Activated CD8-positive, alpha-beta memory T cell treated with anti-CD3 and anti-CD28 coated beads for 36 hours (primary cell): ENCODE results near the gene MYO6. TPM values are rescaled to one million over a fixed set of nuclear protein-coding genes. Genes with fewer than 3 reads are reported as not detected.

Source experiments
- CTCF ChIA-PET: fragments of 350-600 bp; sonication (Branson Sonifier 250); formaldehyde crosslinking; loops from one replicate; lab custom pipeline; 2021; ENCODE audit warnings: antibody characterized with exemption; lab: Charles Lee
- POLR2A ChIA-PET: fragments of 350-600 bp; sonication (Branson Sonifier 250); formaldehyde crosslinking; loops from one replicate; lab custom pipeline; 2021; ENCODE audit warnings: antibody characterized with exemption; lab: Charles Lee
- total RNA-seq, 2 experiments: library from RNA; stranded (reverse); gene quantifications; one replicate each; pipeline ENCODE4 v1.2.3, GENCODE V29; 2021

The MYO6 gene
- total RNA-seq, 2 experiments from 2014 or later: 4.9 to 5.8 TPM

DNA sequence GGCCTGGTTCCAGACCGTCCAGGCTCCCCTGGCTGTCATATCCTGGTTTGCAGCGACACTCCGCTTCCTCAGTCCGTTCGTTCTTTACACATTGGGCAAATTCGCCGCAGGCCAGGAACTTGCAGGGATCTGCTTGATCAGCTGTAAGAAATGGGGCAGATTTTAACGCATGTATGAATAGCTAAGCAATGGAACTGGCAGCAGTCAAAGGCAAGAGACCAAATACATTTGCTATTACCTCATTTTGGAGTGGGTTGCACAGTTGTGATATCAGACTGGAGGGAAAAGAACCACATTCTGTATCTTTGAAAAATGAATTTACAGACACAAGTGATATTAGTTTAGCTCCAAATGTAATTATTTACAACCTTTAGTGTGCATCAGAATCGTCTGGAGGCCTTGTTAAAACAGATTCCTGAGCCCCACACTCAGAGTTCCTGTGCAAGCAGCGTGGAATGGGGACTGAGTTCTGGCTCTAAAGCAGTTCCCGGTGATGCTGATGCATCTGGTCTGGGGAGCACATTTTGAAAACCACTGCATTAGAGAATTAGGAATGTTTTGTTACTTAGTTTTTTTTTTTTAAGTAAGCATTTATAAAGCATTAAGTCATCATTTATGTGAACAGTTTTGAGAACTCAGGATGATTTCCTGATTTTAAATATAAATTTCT, 182.1 kb downstream of the MYO6 start:
- CTCF ChIA-PET: no interaction called here
- POLR2A ChIA-PET: no interaction called here

- CTCF ChIA-PET: no interaction called here
- POLR2A ChIA-PET: no interaction called here
Observed at GRCh38 chr6:75932067-75932466, 183.0 kb downstream of the MYO6 start.

GRCh38 chr6:75933387-75933975, 184.4 kb downstream of the MYO6 start:
- POLR2A ChIA-PET: no interaction called here
- CTCF ChIA-PET: interaction anchor here (1.4 to 2.6 kb wide), 2 partner anchors 18 to 40 kb away, joined by 4 to 8 read pairs; no protein-coding TSS in a partner anchor

DNA sequence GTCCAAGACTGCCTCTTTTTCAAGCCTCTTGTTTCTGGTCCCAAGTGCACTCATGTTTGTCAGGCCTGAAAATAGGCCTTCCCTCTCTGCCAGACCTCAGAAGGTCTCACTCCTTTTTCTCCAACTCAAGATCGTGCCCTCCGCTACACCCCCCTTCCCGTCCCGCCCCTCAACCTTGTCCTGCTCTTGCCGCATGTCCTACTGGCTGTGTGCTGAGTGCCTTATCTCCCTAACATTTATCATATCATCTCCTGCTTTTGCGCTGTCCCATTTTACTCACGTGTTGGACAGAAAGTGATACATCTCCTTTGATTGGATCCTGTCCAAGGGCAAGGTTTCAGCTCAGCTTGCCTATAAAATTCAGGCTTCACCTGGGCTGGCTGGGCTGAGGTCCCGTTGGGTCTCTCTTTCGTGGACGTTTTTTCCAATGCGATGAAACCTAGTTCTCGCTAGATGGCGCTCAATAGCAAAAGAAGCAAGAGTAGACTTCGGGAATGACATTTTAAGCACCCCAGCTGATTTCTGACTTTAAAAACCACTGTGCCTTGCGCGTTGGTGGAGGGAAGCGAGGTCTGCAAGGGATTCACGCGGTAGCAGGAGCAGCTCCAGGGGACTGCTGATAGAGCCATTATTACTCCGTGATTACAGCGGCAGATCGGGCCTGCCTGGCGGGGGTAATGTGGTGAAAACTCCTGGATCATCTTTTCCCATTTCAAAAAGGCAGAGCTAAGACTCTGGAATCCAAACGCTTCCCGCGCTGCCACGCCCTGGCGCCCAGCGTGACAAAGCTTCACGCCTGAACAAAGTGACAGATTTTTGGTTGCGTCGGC, 185.8 kb downstream of the MYO6 start:
- POLR2A ChIA-PET: no interaction called here
- CTCF ChIA-PET: interaction anchor here (1.4 to 2.6 kb wide), 2 partner anchors 16 to 42 kb away, joined by 4 to 8 read pairs; no protein-coding TSS in a partner anchor

DNA sequence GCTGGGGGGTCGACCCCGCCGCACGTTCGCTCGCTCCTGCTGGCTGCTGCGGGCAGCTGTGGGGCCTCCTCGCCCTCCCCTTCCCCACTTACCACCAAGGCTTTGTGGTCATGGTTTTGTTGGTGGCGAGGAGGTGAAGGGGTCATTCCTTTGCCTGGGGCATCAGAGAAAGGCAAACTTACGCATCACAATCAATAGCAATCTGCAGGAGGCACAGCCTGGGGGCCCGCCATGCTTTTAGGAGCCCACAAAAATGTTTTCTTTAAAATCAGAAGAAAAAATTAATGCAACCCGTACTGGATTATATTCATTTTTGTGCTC, 186.4 kb downstream of the MYO6 start:
- POLR2A ChIA-PET: no interaction called here
- CTCF ChIA-PET: interaction anchor here (2.6 kb wide), 1 partner anchor 42 kb away, joined by 8 read pairs; no protein-coding TSS in a partner anchor

GRCh38 chr6:75936682-75937081, 187.6 kb downstream of the MYO6 start:
- CTCF ChIA-PET: interaction anchor here (1.0 kb wide), 1 partner anchor 21 kb away, joined by 3 read pairs; no protein-coding TSS in a partner anchor

GRCh38 chr6:75937846-75938245, 188.8 kb downstream of the MYO6 start:
- POLR2A ChIA-PET: no interaction called here

More at GRCh38 chr6:75936682-75937081, 187.6 kb downstream of the MYO6 start:
- POLR2A ChIA-PET: no interaction called here

GRCh38 chr6:75940564-75940963, 191.5 kb downstream of the MYO6 start:
- POLR2A ChIA-PET: no interaction called here
- CTCF ChIA-PET: no interaction called here

More at GRCh38 chr6:75937846-75938245, 188.8 kb downstream of the MYO6 start:
- CTCF ChIA-PET: no interaction called here

- ChIA-PET CTCF (no interaction called here), POLR2A (no interaction called here)
Observed at GRCh38 chr6:75941509-75941908, 192.5 kb downstream of the MYO6 start.

DNA sequence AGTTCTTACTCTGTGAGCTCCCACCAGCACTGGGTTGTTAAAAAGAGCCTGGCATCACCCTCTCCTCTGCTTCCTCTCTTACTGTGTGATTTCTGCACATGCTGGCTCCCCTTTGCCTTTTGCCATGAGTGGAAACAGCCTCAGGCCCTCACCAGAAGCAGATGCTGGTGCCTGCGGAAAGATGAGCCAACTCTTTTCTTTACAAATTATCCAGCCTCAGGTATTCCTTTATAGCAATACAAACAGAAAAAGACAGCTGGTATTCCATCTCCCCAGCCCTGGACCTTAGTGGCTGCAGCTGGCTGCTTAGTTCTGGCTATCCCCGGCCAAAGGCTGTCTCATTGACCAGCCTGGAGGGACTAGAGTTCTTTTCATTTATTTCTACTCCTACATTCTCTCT, 194.3 kb downstream of the MYO6 start:
- ChIA-PET POLR2A (no interaction called here), CTCF (no interaction called here)

DNA sequence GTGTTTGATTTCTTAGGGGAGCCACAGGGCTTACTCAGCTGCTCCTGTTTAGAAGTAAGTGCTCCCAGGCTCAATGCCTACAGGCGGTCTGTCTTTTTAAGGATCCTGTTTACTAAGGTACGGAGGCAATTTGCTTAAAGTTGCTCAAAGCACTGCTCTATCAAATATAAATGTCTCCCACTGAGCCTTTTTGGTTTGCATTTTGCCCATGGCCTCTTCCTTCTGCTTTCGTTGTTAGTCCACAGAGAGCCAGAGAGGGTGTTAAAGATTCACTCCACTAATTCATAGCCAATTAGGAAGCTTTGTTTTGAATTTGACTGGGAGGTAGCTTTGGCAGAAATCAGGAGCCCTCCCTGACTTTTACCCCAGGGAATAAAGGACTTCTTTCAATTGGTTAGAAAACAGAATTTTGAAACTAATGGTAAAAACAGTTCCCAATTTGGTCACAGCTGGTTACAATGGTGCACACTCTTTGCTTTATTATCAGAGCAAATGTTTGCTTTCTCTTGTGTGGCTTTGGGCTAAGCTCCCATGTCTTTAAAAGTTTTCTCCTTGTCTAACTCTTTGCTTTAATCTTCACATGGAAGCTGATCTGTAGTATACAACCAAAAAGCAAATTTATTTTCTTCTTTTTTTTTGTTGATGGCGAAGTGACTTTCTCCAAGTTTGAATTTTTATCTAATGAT, 197.2 kb downstream of the MYO6 start:
- POLR2A ChIA-PET: no interaction called here
- CTCF ChIA-PET: interaction anchor here (1.4 kb wide), 1 partner anchor 53 kb away, joined by 4 read pairs; no protein-coding TSS in a partner anchor

GRCh38 chr6:75947935-75948334, 198.9 kb downstream of the MYO6 start:
- CTCF ChIA-PET: interaction anchor here (1.4 kb wide), 1 partner anchor 54 kb away, joined by 4 read pairs; no protein-coding TSS in a partner anchor

DNA sequence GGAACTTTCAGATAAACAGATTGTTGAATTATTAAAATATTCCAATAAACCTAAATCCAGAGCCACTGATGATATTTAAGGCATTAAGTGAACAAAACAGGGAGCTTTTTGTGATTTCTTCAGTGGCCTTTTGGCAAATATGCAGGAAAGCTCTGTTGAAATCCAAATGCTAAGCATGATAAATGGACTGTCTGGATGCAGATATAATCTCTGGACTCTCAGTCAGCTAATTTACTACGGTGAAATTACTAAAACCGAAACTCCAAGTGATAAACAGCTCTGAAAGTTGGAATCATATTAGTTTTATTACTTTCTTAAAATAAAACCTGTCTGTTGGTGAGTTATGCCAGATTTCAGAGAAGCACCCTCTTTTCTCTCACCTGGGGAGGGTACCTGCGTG, 203.1 kb downstream of the MYO6 start:
- ChIA-PET CTCF (no interaction called here), POLR2A (no interaction called here)

More at GRCh38 chr6:75947935-75948334, 198.9 kb downstream of the MYO6 start:
- POLR2A ChIA-PET: no interaction called here

DNA sequence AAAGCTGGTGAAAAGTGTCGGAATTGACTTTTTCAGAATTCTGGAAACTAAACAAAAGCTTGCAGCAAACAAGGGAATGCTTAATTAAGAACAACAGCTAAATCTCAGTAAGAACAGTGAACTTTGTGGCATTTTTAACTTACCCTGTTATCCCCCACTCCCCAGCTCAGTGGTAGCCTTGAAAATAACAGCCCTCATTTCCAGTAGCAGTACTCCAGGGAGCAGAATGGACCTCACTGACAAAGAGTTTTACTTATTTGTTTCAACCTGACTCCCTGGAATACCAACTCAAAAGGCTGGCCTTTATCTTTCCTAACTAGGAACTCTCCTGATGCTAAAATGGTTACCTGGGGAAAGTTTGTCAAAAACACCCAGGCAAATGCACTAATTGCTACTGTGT, 214.5 kb downstream of the MYO6 start:
- CTCF ChIA-PET: no interaction called here

DNA sequence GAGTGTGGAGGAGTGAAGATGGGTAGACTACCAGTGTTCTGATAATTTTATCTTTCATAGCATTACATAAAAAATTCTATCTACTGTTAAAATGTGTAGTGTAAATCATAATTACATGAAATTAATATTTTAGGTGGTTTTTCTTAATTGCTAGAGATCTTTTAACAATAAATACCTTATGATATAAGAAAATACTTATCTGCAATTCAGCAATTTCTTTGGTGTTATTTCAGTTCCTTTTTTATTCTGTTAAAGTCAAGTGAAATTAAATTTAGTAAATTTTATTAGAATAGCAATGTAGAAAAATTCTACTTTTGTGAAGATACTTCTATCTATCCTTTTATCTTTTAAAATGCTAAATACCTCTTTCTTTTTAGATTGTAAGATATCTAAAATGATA, 219.1 kb downstream of the MYO6 start:
- ChIA-PET CTCF (no interaction called here), POLR2A (no interaction called here)

More for the DNA sequence above, 214.5 kb downstream of the MYO6 start:
- POLR2A ChIA-PET: no interaction called here

Other genes starting within 250 kb of the MYO6 start
- gene SENP6, start 147.4 kb upstream of the MYO6 start, total RNA-seq: 10 to 100 TPM; 67.0 to 73.6 TPM